Measurements from ENCODE around the gene AP3D1. TPM values are rescaled to one million over a fixed set of nuclear protein-coding genes. Genes with fewer than 3 reads are reported as not detected.

Gene AP3D1
- total and polyA plus RNA-seq, 2 donors from 2014 or later = 68.4 to 125 TPM

DNA sequence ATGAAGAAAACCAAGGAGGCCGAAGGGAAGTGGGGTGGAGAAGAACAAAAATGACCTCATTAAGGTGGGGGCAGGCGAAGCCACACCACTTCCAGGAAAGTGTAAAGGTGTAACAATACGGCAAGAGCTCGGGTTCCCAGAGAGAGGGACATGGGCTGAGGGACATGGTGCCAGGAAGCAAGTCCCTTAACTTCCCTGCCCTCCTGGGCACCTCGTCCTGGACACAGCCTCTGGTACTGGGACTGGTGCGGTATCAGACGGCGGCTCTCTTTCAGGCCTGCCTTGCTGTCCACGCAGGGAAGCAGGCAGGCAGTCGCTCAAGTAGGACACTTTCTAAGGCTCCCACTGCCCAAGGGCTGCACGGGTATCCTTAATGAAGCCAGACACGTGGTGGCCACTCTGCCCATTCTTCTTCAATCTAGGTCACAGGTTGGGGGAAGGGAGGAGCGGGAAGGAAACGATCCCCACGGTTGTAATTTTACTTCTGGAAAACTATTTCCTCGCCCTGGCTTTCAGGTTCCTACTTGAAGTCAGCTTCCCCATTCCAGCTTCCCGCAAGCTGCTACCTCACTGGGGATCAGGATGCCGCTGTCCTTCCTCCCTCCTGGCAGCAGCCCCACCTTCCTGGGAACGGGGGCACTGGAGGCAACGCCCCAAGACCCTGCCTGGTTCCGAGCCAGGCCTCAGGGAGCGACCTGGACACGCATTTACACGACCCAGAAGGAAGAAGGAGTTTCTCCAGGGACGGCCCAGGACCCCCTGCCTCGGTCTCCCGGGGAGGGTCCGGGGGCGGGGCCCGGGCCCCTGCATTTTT is 1.2 kb downstream of the AP3D1 start:
- Histone ChIP-seq H3K4me1 (ENCODE audit: control insufficient read depth in 2 of 3, insufficient read depth in 2 of 3, low read depth in 1 of 3, low read length in 3 of 3) (peaks cover 3 to 19% (median 7%) of the 10 kb centered on the region in 3 donors), H3K9me3 (ENCODE audit: control insufficient read depth in 2 of 3, insufficient read depth in 1 of 3, low read length in 3 of 3) (no peaks in the 10 kb centered on the region), H3K27me3 (ENCODE audit: control insufficient read depth, insufficient read depth, low read length) (no peaks in the 10 kb centered on the region), H3K27ac (ENCODE audit: low read depth in 2 of 2, low read length in 2 of 2) (peak overlapping the region; percentile 80 to 83), H3K9ac (ENCODE audit: low read length in 3 of 3) (peak overlapping the region in 2 of 3 donors; percentile 90 to 97), H3K4me3 (ENCODE audit: low read length in 3 of 3) (peak overlapping the region; percentile 65 to 88 (median 86)), H3K36me3 (ENCODE audit: control insufficient read depth in 2 of 3, insufficient read depth in 3 of 3, low read length in 3 of 3) (no peaks in the 10 kb centered on the region)
- DNase-seq (no peak), FAIRE-seq (no peak)
- TF ChIP-seq, protein P1, sequence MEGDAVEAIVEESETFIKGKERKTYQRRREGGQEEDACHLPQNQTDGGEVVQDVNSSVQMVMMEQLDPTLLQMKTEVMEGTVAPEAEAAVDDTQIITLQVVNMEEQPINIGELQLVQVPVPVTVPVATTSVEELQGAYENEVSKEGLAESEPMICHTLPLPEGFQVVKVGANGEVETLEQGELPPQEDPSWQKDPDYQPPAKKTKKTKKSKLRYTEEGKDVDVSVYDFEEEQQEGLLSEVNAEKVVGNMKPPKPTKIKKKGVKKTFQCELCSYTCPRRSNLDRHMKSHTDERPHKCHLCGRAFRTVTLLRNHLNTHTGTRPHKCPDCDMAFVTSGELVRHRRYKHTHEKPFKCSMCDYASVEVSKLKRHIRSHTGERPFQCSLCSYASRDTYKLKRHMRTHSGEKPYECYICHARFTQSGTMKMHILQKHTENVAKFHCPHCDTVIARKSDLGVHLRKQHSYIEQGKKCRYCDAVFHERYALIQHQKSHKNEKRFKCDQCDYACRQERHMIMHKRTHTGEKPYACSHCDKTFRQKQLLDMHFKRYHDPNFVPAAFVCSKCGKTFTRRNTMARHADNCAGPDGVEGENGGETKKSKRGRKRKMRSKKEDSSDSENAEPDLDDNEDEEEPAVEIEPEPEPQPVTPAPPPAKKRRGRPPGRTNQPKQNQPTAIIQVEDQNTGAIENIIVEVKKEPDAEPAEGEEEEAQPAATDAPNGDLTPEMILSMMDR (IDR thresholded peaks at IDR 0.05; ENCODE audit: borderline replicate concordance, extremely low read depth, insufficient read depth) = no peak
- intact Hi-C loops (cut with DNase I) = loop anchor here (10.0 kb wide), 1 partner anchor 165 kb away; no protein-coding TSS in a partner anchor

DNA sequence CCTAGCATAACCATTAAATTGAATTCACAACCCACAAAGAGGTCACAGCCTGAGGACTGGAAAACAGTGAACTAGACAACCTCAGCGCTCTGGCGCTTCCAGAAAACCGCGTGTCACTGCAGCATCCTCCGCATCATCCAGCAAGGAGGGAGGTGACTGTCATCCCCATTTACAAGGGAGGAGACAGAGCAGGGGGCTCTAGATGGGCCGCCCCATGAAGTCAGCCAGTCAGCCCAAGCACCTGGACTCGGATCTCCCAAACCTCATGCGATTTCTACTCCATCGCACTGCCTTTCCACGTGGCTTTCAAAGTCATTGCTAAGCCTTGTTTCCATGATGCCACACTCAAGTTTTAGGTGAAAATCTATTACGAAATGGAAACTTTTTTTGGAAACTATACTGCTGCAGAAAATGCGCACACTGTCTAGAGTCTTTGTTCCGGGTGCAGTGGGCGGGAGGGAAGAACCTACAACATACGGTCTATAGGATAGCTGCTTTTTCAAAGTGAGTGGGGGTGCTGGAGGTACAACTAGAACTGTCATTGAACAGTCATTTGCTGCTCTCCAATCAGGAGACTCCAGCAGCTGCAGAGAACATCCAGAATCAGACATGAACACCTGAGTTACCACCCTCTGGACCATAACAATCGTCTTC is 2.8 kb downstream of the AP3D1 start:
- H3K9me3 ChIP-seq (ENCODE audit: control insufficient read depth in 2 of 3, insufficient read depth in 1 of 3, low read length in 3 of 3) = no peaks in the 10 kb centered on the region
- TF ChIP-seq, protein P1 (IDR thresholded peaks at IDR 0.05; ENCODE audit: borderline replicate concordance, extremely low read depth, insufficient read depth) = no peak
- no peak overlapping the region for H3K9ac ChIP-seq (ENCODE audit: low read length in 3 of 3)
- FAIRE-seq = no peak
- H3K27ac ChIP-seq (ENCODE audit: low read depth in 2 of 2, low read length in 2 of 2) = no peak overlapping the region
- intact Hi-C loops (cut with DNase I) = no loop called here
- peaks cover 3 to 19% (median 7%) of the 10 kb centered on the region in 3 donors for H3K4me1 ChIP-seq (ENCODE audit: control insufficient read depth in 2 of 3, insufficient read depth in 2 of 3, low read depth in 1 of 3, low read length in 3 of 3)
- no peak for DNase-seq
- H3K27me3 ChIP-seq (ENCODE audit: control insufficient read depth, insufficient read depth, low read length) = no peaks in the 10 kb centered on the region
- no peak overlapping the region for H3K4me3 ChIP-seq (ENCODE audit: low read length in 3 of 3)
- H3K36me3 ChIP-seq (ENCODE audit: control insufficient read depth in 2 of 3, insufficient read depth in 3 of 3, low read length in 3 of 3) = no peaks in the 10 kb centered on the region

DNA sequence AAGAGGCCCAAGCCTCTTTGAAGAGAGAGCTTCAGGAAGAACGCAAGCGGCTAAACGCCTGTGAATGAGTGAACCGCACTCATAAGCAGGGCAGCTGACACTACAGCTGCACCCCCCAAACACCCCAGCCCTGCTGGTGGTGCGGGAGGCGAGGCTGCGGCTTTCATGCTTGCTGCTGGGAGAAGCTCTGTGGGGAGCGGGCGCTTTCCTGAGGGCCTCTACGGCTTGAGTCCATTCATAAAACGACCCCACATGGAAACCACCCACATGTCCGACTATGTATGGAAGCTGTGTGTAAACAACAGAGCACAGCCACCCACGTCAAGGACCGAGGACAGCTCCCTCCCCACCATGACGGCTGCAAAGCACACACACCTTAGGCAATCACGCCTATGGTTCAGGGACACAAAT is 5.5 kb downstream of the AP3D1 start:
- Histone ChIP-seq H3K27ac (ENCODE audit: low read depth in 2 of 2, low read length in 2 of 2) (no peak overlapping the region), H3K9ac (ENCODE audit: low read length in 3 of 3) (no peak overlapping the region), H3K9me3 (ENCODE audit: control insufficient read depth in 2 of 3, insufficient read depth in 1 of 3, low read length in 3 of 3) (no peaks in the 10 kb centered on the region), H3K27me3 (ENCODE audit: control insufficient read depth, insufficient read depth, low read length) (no peaks in the 10 kb centered on the region), H3K4me1 (ENCODE audit: control insufficient read depth in 2 of 3, insufficient read depth in 2 of 3, low read depth in 1 of 3, low read length in 3 of 3) (peaks cover 3 to 16% (median 7%) of the 10 kb centered on the region in 3 donors), H3K36me3 (ENCODE audit: control insufficient read depth in 2 of 3, insufficient read depth in 3 of 3, low read length in 3 of 3) (no peaks in the 10 kb centered on the region), H3K4me3 (ENCODE audit: low read length in 3 of 3) (no peak overlapping the region)
- no peak for FAIRE-seq
- TF ChIP-seq, protein P1 (IDR thresholded peaks at IDR 0.05; ENCODE audit: borderline replicate concordance, extremely low read depth, insufficient read depth) = no peak
- no peak for DNase-seq
- intact Hi-C loops (cut with DNase I) = no loop called here
